AG09309 (cell line): ENCODE data around the gene DRC3.

Experiments used
- DNase-seq: peaks from one replicate; pipeline ENCODE4 v3.0.0-alpha.2; 2010; ENCODE audit warnings: low read depth
- H3K4me3 ChIP-seq: 2 replicates; pipeline ENCODE4 v1.5.1; 2011; ENCODE audit warnings: mild to moderate bottlenecking, low read depth, low read length, moderate library complexity; ENCODE audit not compliant: control insufficient read depth
- TF ChIP-seq, protein P1 (sequence below): IDR thresholded peaks from 2 replicates; pipeline ENCODE4 v1.5.1; 2011; ENCODE audit warnings: mild to moderate bottlenecking, low read depth, low read length, inconsistent platforms; ENCODE audit not compliant: insufficient read depth, control insufficient read depth; ENCODE audit errors: missing control alignments

Gene DRC3

DNA sequence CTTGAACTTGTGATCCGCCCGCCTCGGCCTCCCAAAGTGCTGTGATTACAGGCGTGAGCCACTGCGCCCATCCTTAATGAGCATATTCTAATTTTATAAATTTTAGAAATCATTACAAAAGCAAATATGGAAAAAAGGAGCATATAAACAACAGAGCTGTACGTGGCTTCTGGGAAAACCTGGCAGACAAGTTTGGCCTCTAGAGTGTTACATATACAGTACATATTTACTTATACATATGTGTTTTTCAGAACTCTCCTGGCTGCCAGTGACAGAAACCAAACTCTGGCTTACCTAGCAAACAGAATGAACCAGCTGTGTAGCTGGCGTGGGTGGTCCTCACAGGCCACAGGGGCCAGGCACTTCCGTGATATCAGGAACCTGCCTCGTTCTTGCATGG, 10.1 kb downstream of the DRC3 start:
- DNase-seq, result no peak
- no peak overlapping the region for H3K4me3 ChIP-seq
- TF ChIP-seq, protein P1, sequence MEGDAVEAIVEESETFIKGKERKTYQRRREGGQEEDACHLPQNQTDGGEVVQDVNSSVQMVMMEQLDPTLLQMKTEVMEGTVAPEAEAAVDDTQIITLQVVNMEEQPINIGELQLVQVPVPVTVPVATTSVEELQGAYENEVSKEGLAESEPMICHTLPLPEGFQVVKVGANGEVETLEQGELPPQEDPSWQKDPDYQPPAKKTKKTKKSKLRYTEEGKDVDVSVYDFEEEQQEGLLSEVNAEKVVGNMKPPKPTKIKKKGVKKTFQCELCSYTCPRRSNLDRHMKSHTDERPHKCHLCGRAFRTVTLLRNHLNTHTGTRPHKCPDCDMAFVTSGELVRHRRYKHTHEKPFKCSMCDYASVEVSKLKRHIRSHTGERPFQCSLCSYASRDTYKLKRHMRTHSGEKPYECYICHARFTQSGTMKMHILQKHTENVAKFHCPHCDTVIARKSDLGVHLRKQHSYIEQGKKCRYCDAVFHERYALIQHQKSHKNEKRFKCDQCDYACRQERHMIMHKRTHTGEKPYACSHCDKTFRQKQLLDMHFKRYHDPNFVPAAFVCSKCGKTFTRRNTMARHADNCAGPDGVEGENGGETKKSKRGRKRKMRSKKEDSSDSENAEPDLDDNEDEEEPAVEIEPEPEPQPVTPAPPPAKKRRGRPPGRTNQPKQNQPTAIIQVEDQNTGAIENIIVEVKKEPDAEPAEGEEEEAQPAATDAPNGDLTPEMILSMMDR, result no peak

DNA sequence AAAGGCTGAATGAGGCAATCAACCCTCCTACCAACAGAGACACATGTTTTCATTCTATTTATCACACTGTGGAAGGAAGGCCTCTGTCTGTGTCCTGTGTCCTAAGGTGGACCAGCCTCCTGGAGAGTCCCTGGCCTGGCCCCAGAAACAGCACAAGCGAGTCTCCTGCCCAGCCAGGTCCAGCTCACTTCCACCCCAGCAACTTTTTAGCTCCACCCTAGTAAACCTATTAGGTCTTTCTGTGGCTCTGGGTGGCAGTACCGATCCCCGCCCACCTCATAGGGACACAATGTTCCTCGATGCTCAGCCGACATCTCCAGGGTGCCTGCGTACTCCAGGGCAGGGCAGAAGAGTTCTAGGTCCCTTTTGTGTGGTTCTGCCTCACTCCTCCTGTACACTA, 10.7 kb downstream of the DRC3 start:
- DNase-seq, result no peak
- no peak overlapping the region for H3K4me3 ChIP-seq
- TF ChIP-seq, protein P1, result no peak

DNA sequence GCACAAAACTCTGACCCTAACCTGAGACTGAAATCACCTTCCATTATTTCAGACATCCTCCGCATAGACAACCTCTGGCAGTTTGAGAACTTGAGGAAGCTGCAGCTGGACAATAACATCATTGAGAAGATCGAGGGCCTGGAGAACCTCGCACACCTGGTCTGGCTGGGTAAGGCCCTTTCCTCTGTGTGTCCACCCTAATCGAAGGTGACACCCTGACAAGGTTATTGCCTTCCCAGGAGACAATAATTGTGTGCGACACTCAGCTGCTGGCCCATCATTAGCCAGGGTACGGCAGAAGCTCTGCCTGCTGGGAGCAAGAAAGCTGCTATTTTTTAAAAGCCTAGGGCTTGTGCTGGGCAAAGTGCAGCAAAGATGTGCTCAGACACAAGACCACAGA, 11.1 kb downstream of the DRC3 start:
- no peak overlapping the region for H3K4me3 ChIP-seq
- DNase-seq, result no peak
- TF ChIP-seq, protein P1, result no peak

DNA sequence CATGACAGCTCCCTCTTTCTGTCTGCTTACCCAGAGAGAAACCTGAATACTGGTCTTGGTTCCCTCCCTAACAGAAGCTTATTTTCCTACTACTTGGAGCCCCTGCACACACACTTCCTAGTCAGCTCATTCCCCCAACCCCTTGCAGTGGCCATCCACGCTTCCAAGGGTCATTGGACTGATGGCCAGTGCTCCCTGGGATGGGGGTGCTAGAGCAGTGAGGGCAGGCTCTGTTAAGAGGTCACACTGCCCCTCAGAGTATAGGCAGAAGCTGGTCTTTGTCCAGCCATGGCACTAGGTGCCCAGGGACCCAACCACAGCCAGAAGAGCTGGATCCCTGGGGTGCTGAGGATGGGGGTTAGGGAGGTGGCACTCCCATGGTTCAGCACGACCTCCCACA, 12.5 kb downstream of the DRC3 start:
- no peak overlapping the region for H3K4me3 ChIP-seq
- TF ChIP-seq, protein P1, result no peak
- DNase-seq, result no peak

DNA sequence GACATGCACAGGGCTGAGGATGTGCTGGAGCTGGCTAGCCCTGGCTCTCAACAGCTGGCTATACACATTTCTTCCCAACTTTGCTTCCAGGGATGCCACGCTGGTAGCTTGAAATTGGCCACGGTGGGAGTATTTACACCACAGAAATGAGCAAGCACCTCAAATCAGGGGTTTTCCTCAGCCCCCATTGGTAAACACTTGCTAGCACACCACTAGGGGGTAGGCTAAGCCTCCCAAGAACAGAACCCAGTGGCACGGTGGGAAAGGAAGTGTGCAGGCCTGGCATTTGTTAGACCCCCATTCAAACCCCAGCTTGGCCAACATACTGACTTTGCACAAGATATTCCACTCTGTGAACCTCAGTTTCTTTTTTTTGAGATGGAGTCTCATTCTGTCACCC, 12.9 kb downstream of the DRC3 start:
- TF ChIP-seq, protein P1, result peak; percentile 37
- DNase-seq, result no peak
- no peak overlapping the region for H3K4me3 ChIP-seq

DNA sequence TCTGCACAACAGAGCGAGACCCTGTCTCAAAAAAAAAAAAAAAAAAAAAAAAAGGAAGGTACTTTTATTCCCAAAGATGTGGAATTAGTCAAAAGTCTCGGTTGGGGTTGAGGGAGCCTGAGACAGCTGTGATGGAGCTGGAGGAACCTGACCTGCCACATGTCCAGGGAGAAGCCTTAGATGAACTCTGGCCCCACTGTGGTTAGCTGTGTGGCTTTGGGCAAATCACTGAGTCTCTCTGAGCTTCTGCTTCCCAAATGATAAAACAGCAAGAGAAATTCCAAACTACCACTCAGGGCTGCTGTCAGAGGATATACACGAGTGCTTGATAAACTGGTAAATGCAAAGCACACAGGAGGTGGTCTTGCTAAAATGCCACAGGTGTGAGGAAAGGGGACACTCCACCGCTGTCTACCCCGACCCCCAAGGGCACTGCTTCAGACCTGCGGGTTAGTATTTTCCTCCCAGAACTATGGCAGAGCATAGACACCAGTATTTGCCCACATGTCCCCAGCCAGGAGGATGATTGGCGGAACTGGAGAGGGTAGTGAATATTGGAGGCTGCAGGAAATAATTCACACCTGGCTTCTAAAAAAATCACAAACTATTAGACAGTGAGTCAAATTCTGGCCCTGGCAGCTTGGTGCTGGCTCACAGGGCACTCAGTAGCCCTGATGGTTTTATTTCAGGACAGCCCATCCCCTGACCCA, 14.7 kb downstream of the DRC3 start:
- TF ChIP-seq, protein P1, result no peak
- H3K4me3 ChIP-seq, result no peak overlapping the region
- no peak for DNase-seq
